Liver (tissue), 9 donors: ENCODE data around the gene MYOG. TPM values are rescaled to one million over a fixed set of nuclear protein-coding genes. Genes with fewer than 3 reads are reported as not detected.

Experiments used
- DNase-seq: peaks from one replicate; pipeline ENCODE4 v3.0.0-alpha.2; 2017; ENCODE audit warnings: low spot score
- H3K27ac ChIP-seq, 2 donors: one replicate each; pipeline ENCODE4 v1.7.0; 2013; ENCODE audit warnings: inconsistent platforms in 2 of 2, low read length in 2 of 2, control low read depth in 1 of 2, low read depth in 1 of 2, mild to moderate bottlenecking in 1 of 2
- H3K27me3 ChIP-seq, 4 donors: one replicate each; pipeline versions ENCODE4 v1.6.1 to v1.7.0; 2013; ENCODE audit warnings: low read length in 3 of 4, inconsistent platforms in 1 of 4, mild to moderate bottlenecking in 1 of 4, moderate library complexity in 1 of 4; ENCODE audit not compliant: control insufficient read depth in 4 of 4, insufficient read depth in 4 of 4
- H3K36me3 ChIP-seq, 4 donors: one replicate each; pipeline versions ENCODE4 v1.6.1 to v1.7.0; 2013; ENCODE audit warnings: low read length in 3 of 4, mild to moderate bottlenecking in 3 of 4, low read depth in 1 of 4, moderate library complexity in 1 of 4; ENCODE audit not compliant: control insufficient read depth in 4 of 4, insufficient read depth in 3 of 4
- H3K4me1 ChIP-seq, 4 donors: one replicate each; pipeline versions ENCODE4 v1.6.1 to v1.7.0; 2013; ENCODE audit warnings: low read length in 3 of 4, mild to moderate bottlenecking in 3 of 4, moderate library complexity in 1 of 4; ENCODE audit not compliant: control insufficient read depth in 4 of 4, insufficient read depth in 4 of 4
- H3K4me3 ChIP-seq, 3 donors: one replicate each; pipeline versions ENCODE4 v1.6.1 to v1.7.0; 2013; ENCODE audit warnings: low read length in 3 of 3, control low read depth in 1 of 3, low read depth in 1 of 3, mild to moderate bottlenecking in 1 of 3
- H3K9ac ChIP-seq, 2 donors: one replicate each; pipeline ENCODE4 v1.7.0; 2013; ENCODE audit warnings: low read length in 2 of 2, mild to moderate bottlenecking in 2 of 2, moderate library complexity in 2 of 2, control low read depth in 1 of 2, low read depth in 1 of 2
- H3K9me3 ChIP-seq, 4 donors: one replicate each; pipeline versions ENCODE4 v1.6.1 to v1.7.0; 2013; ENCODE audit warnings: low read length in 3 of 4; ENCODE audit not compliant: control insufficient read depth in 4 of 4
- ATF3 ChIP-seq: IDR thresholded peaks from 2 replicates; pipeline ENCODE4 v1.6.1; 2016; ENCODE audit warnings: antibody characterized with exemption
- CTCF ChIP-seq: fragments of 150-350 bp; IDR thresholded peaks from 2 replicates; pipeline ENCODE4 v1.5.1; 2017; ENCODE audit warnings: improper control_type of control experiment, low read depth, low read length; ENCODE audit not compliant: missing input control
- EGR1 ChIP-seq, 2 donors: IDR thresholded peaks; 2 replicates each; pipeline ENCODE4 v1.6.1; 2016 to 2018; ENCODE audit warnings: antibody characterized with exemption in 2 of 2, low read depth in 2 of 2
- FOXA1 ChIP-seq: IDR thresholded peaks from 2 replicates; pipeline ENCODE4 v1.6.1; 2016; ENCODE audit warnings: antibody characterized with exemption
- FOXA2 ChIP-seq: IDR thresholded peaks from 2 replicates; pipeline ENCODE4 v1.6.1; 2016; ENCODE audit warnings: antibody characterized with exemption
- GABPA ChIP-seq, 2 donors: IDR thresholded peaks in 1 of 2; conservative IDR thresholded peaks in 1 of 2; 2 replicates each; pipeline ENCODE4 v1.6.1; 2016; ENCODE audit warnings: antibody characterized with exemption in 2 of 2, mild to moderate bottlenecking in 1 of 2, moderate library complexity in 1 of 2
- HNF4G ChIP-seq: IDR thresholded peaks from 2 replicates; pipeline ENCODE4 v1.6.1; 2016; ENCODE audit warnings: antibody characterized with exemption
- JUND ChIP-seq, 2 donors: IDR thresholded peaks; 2 replicates each; pipeline ENCODE4 v1.6.1; 2016; ENCODE audit warnings: antibody characterized with exemption in 2 of 2
- NR2F2 ChIP-seq: IDR thresholded peaks from 2 replicates; pipeline ENCODE4 v1.6.1; 2016; ENCODE audit warnings: antibody characterized with exemption
- REST ChIP-seq: IDR thresholded peaks from 2 replicates; pipeline ENCODE4 v1.6.1; 2016; ENCODE audit warnings: antibody characterized with exemption, mild to moderate bottlenecking
- RXRA ChIP-seq, 2 donors: IDR thresholded peaks; 2 replicates each; pipeline ENCODE4 v1.6.1; 2017 to 2018; ENCODE audit warnings: antibody characterized with exemption in 2 of 2, mild to moderate bottlenecking in 1 of 2
- SP1 ChIP-seq: IDR thresholded peaks from 2 replicates; pipeline ENCODE4 v1.6.1; 2018; ENCODE audit warnings: antibody characterized with exemption, mild to moderate bottlenecking
- TAF1 ChIP-seq: conservative IDR thresholded peaks from 2 replicates; pipeline ENCODE4 v1.6.1; 2016; ENCODE audit warnings: antibody characterized with exemption, mild to moderate bottlenecking
- YY1 ChIP-seq: IDR thresholded peaks from 2 replicates; pipeline ENCODE4 v1.6.1; 2016; ENCODE audit warnings: antibody characterized with exemption, mild to moderate bottlenecking
- ZBTB33 ChIP-seq: IDR thresholded peaks from 2 replicates; pipeline ENCODE4 v1.6.1; 2016; ENCODE audit warnings: antibody characterized with exemption
- WGBS: extraction: QIAGEN DNeasy Blood & Tissue Kit; methylation state at CpG from one replicate; pipeline ENCODE4 v1.1.7; 2013; 5-methylcytosine and 5-hydroxymethylcytosine counted together
- polyA plus RNA-seq, 2 donors: library from polyadenylated mRNA; stranded (reverse) in 1 of 2; unstranded in 1 of 2; fragments of 200-250 nt in 1 of 2; fragments of >200 nt in 1 of 2; fragmentation: Nextera tagmentation in 1 of 2; extraction: Ambion mirVana in 1 of 2; gene quantifications; one replicate each; pipeline versions ENCODE4 v1.2.1 to v1.2.3, GENCODE V29; 2013 to 2015
- total RNA-seq, 2 donors: library from RNA; depleted of rRNA; stranded (reverse); fragments of >200 nt; gene quantifications; one replicate each; pipeline ENCODE4 v1.2.3, GENCODE V29; 2014
- donor health status: healthy.
- donor health status: healthy.
- donor health status: healthy.
- donor health status: healthy.
- donor health status: healthy.

The MYOG gene
- total RNA-seq: not detected
- polyA plus RNA-seq: not detected

GRCh38 chr1:203085528-203086406 is at the start of gene MYOG:
Gene MYOG (minus strand): TSS chr1:203086012. CDS start chr1:203085961, 51 bp downstream.
- TF ChIP-seq REST (no peak), NR2F2 (no peak), FOXA1 (no peak), HNF4G (no peak), JUND (IDR thresholded peaks at IDR 0.05) (no peak), GABPA (IDR thresholded peaks at IDR 0.05 in 1 of 2, conservative IDR thresholded peaks at IDR 0.05 in 1 of 2) (no peak), ZBTB33 (no peak), SP1 (no peak), YY1 (no peak), ATF3 (no peak), TAF1 (no peak), RXRA (IDR thresholded peaks at IDR 0.05) (no peak)

GRCh38 chr1:203133970-203134725 is 48.3 kb upstream of the MYOG start:
- no peak for TF ChIP-seq YY1
- no peak for TF ChIP-seq FOXA2
- TF ChIP-seq CTCF: no peak
- TF ChIP-seq ATF3: no peak
- TF ChIP-seq EGR1 (IDR thresholded peaks at IDR 0.05; ENCODE audit: low read depth in 2 of 2): no peak

More at GRCh38 chr1:203085528-203086406, at the start of gene MYOG:
- 94% methylated on average over 36 of the region's 36 CpGs for WGBS
- DNase-seq: no peak
- H3K9ac ChIP-seq: no peak within 1 kb of the TSS
- H3K9me3 ChIP-seq: no peaks in the 10 kb centered on the region
- no peak within 1 kb of the TSS for H3K27ac ChIP-seq
- peaks cover 0 to 9% (median 0%) of the 10 kb centered on the region in 4 donors for H3K4me1 ChIP-seq
- H3K36me3 ChIP-seq: no peaks in the 10 kb centered on the region
- H3K27me3 ChIP-seq: no peaks in the 10 kb centered on the region
- H3K4me3 ChIP-seq: no peak within 1 kb of the TSS

More at GRCh38 chr1:203133970-203134725, 48.3 kb upstream of the MYOG start:
- H3K9me3 ChIP-seq: no peaks in the 10 kb centered on the region
- no peak for DNase-seq
- no peak overlapping the region for H3K9ac ChIP-seq
- H3K4me1 ChIP-seq: peaks cover 0 to 2% (median 0%) of the 10 kb centered on the region in 4 donors
- H3K27ac ChIP-seq: no peak overlapping the region
- no peaks in the 10 kb centered on the region for H3K36me3 ChIP-seq
- H3K27me3 ChIP-seq: no peaks in the 10 kb centered on the region
- no peak overlapping the region for H3K4me3 ChIP-seq
- WGBS: 91% methylated on average over 12 of the region's 12 CpGs
